Spleen (tissue), 11 donors: ENCODE results near the gene XYLT1. TPM values are rescaled to one million over a fixed set of nuclear protein-coding genes. Genes with fewer than 3 reads are reported as not detected.

Source experiments
- DNase-seq: peaks from one replicate; pipeline ENCODE4 v3.0.0-alpha.2; 2020
- H3K27ac ChIP-seq, 8 donors: fragments of 200-600 bp; sonication (generic) in 7 of 8; 1 replicate in 4 of 8; 2 replicates in 4 of 8; pipeline versions ENCODE4 v1.5.0 to v1.8.0; 2016 to 2021; ENCODE audit warnings: inconsistent platforms in 4 of 8, mild to moderate bottlenecking in 4 of 8, moderate library complexity in 1 of 8
- H3K27me3 ChIP-seq, 7 donors: fragments of 200-600 bp; sonication (generic) in 6 of 7; replicated peaks in 1 of 7; 1 replicate in 4 of 7; 2 replicates in 3 of 7; pipeline versions ENCODE4 v1.5.0 to v1.8.0; 2016 to 2021; ENCODE audit warnings: inconsistent platforms in 3 of 7, mild to moderate bottlenecking in 1 of 7
- H3K36me3 ChIP-seq, 6 donors: fragments of 200-600 bp; sonication (generic) in 5 of 6; 1 replicate in 4 of 6; 2 replicates in 2 of 6; pipeline versions ENCODE4 v1.5.0 to v1.8.0; 2016 to 2021; ENCODE audit warnings: inconsistent platforms in 2 of 6
- H3K4me1 ChIP-seq, 6 donors: fragments of 200-600 bp; sonication (generic) in 5 of 6; 1 replicate in 3 of 6; 2 replicates in 3 of 6; pipeline versions ENCODE4 v1.5.0 to v1.8.0; 2016 to 2021; ENCODE audit warnings: inconsistent platforms in 3 of 6
- H3K4me3 ChIP-seq, 8 donors: fragments of 200-600 bp; sonication (generic) in 7 of 8; 1 replicate in 4 of 8; 2 replicates in 4 of 8; pipeline versions ENCODE4 v1.5.0 to v1.8.0; 2016 to 2021; ENCODE audit warnings: inconsistent platforms in 4 of 8, mild to moderate bottlenecking in 4 of 8, moderate library complexity in 2 of 8
- H3K9me3 ChIP-seq, 8 donors: fragments of 200-600 bp; sonication (generic) in 7 of 8; 1 replicate in 4 of 8; 2 replicates in 4 of 8; pipeline versions ENCODE4 v1.5.0 to v1.8.0; 2016 to 2021; ENCODE audit warnings: inconsistent platforms in 4 of 8
- POLR2A ChIP-seq, 3 donors: fragments of 450-650 bp; IDR thresholded peaks; one replicate each; pipeline ENCODE4 v1.5.1; 2017; ENCODE audit warnings: antibody characterized with exemption in 3 of 3, mild to moderate bottlenecking in 1 of 3
- POLR2AphosphoS5 ChIP-seq, 3 donors: sonication (generic); formaldehyde crosslinking; IDR thresholded peaks; one replicate each; pipeline ENCODE4 v1.5.1; 2017; ENCODE audit warnings: antibody characterized with exemption in 3 of 3
- WGBS, 5 donors: extraction: QIAGEN DNeasy Blood & Tissue Kit in 3 of 5; methylation state at CpG; one replicate each; pipeline versions ENCODE4 v1.1.5 to v1.1.7; 2013 to 2018; 5-methylcytosine and 5-hydroxymethylcytosine counted together
- intact Hi-C: fragments of 100-400 bp; cut with DNase I; formaldehyde crosslinking; loops from one replicate; pipeline ENCODE4 v1.15.0; 2023; ENCODE audit warnings: low total_unique reads
- polyA plus RNA-seq, 3 donors: library from polyadenylated mRNA; stranded (reverse); fragments of 200-250 nt; gene quantifications; one replicate each; pipeline ENCODE4 v1.2.1, GENCODE V29; 2013
- total RNA-seq, 7 donors: library from RNA; depleted of rRNA in 3 of 7; stranded (reverse); fragments of >200 nt in 3 of 7; fragmentation: NEBNext Ultra II Directional in 4 of 7; extraction: Animal tissue kit (Norgen Biotek cat#: 25700) in 4 of 7; gene quantifications; one replicate each; pipeline versions ENCODE4 v1.1.0 to v1.2.1, GENCODE V29; 2016 to 2021
- TF ChIP-seq, protein P1 (sequence below), 11 experiments: fragments of 200-600 bp in 7 of 11; fragments of 450-650 bp in 4 of 11; sonication (generic) in 4 of 11; IDR thresholded peaks in 8 of 11; conservative IDR thresholded peaks in 3 of 11; 1 replicate in 7 of 11; 2 replicates in 4 of 11; pipeline versions ENCODE4 v1.4.0 to v1.8.0; 2016 to 2021; ENCODE audit warnings: antibody characterized with exemption in 11 of 11, inconsistent platforms in 4 of 11, mild to moderate bottlenecking in 1 of 11
- donor health status: healthy with polysubstance abuse.
- donor health status: DM: no; HTN: no; CAD: no; lungs with moderate emphysema.
- donor health status: DM: no; HTN: no; CAD: no.
- donor health status: Bipolar disorder and iron deficiency.
- donor health status: healthy.
- donor health status: DM: no; HTN: no; CAD: no.
- donor health status: DM: yes; HTN: yes; CAD: no.

Gene XYLT1
- total and polyA plus RNA-seq, 10 donors = 2.1 to 40.7 (median 23.5) TPM

DNA sequence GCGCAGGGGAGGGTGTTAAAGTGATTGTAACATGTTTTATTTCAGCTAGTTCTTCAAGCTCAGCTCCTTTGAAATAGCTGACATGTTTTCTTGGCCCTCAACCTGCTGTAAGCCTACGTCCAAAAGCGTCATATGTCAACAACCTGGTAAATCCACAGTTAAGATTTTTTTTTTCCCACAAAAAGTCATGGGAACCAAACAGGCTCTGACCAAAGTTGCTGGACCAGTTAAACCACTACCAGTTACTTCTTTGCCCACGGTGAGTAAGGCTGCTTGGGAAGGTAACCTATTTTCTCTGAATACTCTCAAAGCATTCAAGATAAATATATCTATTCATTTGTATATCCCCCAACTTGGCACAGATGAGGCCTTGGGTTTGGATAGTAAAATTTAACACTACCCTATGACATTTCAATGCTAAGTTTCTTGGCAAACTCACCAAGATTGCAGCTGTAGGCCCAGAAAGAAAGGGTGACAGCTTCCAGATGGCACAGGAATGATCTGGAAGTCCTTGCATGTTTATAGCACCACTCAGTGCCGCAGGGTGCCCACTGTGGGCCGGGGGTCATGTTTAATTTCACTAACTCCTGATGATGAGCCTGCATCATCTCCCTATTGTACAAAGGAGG lies 166.2 kb downstream of the XYLT1 start:
- intact Hi-C loops = no loop called here
- 77 to 90% (median 84%) methylated on average over 6 of the region's 6 CpGs for WGBS, 5 donors

DNA sequence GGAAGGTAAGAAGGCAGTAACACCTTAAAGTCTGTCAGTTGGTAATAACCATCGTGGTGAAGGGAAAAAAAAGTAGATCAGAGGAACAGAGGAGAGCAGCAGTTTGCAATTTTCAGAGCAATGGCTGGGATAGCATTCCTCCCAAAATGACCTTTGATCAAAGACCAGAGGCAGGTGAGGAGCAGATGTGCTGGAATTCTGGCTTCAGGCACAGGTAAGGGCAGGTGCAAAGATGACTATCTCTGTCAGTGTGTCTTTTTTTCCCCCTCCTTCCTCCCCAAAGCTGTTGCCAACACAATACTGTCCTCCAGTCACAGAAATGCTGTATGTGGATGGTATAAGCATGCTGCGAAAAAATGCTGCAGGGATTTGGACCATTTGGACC lies 166.7 kb downstream of the XYLT1 start:
- no peak for TF ChIP-seq POLR2A (IDR thresholded peaks at IDR 0.05)
- TF ChIP-seq POLR2AphosphoS5 (IDR thresholded peaks at IDR 0.05) = no peak
- TF ChIP-seq, protein P1, sequence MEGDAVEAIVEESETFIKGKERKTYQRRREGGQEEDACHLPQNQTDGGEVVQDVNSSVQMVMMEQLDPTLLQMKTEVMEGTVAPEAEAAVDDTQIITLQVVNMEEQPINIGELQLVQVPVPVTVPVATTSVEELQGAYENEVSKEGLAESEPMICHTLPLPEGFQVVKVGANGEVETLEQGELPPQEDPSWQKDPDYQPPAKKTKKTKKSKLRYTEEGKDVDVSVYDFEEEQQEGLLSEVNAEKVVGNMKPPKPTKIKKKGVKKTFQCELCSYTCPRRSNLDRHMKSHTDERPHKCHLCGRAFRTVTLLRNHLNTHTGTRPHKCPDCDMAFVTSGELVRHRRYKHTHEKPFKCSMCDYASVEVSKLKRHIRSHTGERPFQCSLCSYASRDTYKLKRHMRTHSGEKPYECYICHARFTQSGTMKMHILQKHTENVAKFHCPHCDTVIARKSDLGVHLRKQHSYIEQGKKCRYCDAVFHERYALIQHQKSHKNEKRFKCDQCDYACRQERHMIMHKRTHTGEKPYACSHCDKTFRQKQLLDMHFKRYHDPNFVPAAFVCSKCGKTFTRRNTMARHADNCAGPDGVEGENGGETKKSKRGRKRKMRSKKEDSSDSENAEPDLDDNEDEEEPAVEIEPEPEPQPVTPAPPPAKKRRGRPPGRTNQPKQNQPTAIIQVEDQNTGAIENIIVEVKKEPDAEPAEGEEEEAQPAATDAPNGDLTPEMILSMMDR (IDR thresholded peaks at IDR 0.05 in 8 of 11, conservative IDR thresholded peaks at IDR 0.05 in 3 of 11) = no peak
- 84 to 92% (median 88%) methylated on average over 2 of the region's 2 CpGs for WGBS, 5 donors
- no peaks in the 10 kb centered on the region for H3K9me3 ChIP-seq
- peaks cover 3 to 77% (median 47%) of the 10 kb centered on the region in 6 donors for H3K4me1 ChIP-seq
- intact Hi-C loops = no loop called here
- H3K36me3 ChIP-seq = no peaks in the 10 kb centered on the region
- no peak overlapping the region for H3K27ac ChIP-seq
- no peak overlapping the region for H3K4me3 ChIP-seq
- no peaks in the 10 kb centered on the region for H3K27me3 ChIP-seq
- DNase-seq = no peak

More for the DNA sequence above, 166.2 kb downstream of the XYLT1 start:
- no peaks in the 10 kb centered on the region for H3K9me3 ChIP-seq
- H3K27ac ChIP-seq = no peak overlapping the region
- TF ChIP-seq POLR2AphosphoS5 (IDR thresholded peaks at IDR 0.05) = no peak
- TF ChIP-seq, protein P1 (IDR thresholded peaks at IDR 0.05 in 8 of 11, conservative IDR thresholded peaks at IDR 0.05 in 3 of 11) = no peak
- TF ChIP-seq POLR2A (IDR thresholded peaks at IDR 0.05) = no peak
- H3K4me3 ChIP-seq = no peak overlapping the region
- no peaks in the 10 kb centered on the region for H3K27me3 ChIP-seq
- H3K36me3 ChIP-seq = no peaks in the 10 kb centered on the region
- H3K4me1 ChIP-seq = peaks cover 3 to 72% (median 47%) of the 10 kb centered on the region in 6 donors
- DNase-seq = no peak

DNA sequence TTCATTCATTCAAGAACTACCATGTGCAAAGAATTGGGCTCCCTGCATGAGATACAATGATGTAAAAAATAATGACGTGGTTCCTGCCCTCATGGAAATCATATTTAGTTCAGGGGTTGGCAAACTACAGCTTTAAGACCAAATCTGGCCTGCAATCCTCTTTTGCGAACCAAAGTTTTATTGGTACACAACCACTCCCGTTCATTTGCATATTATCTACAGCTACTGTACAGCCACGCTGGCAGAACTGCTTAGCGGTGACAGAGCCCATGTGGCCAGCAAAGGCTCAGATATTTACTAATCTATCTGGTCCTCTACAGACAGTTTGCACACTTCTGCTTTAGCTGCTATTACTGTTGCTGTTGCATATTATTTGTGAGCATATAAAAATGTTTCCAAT lies 167.7 kb downstream of the XYLT1 start:
- 55 to 70% (median 60%) methylated on average over 5 of the region's 5 CpGs for WGBS, 5 donors
- peaks cover 3 to 78% (median 47%) of the 10 kb centered on the region in 6 donors for H3K4me1 ChIP-seq
- H3K27me3 ChIP-seq = no peaks in the 10 kb centered on the region
- H3K27ac ChIP-seq = peak overlapping the region in 4 of 8 donors; percentile 33 to 69 (median 62)
- no peaks in the 10 kb centered on the region for H3K36me3 ChIP-seq
- no peak overlapping the region for H3K4me3 ChIP-seq
- H3K9me3 ChIP-seq = no peaks in the 10 kb centered on the region
- intact Hi-C loops = no loop called here
- no peak for DNase-seq
- TF ChIP-seq POLR2A (IDR thresholded peaks at IDR 0.05) (no peak), POLR2AphosphoS5 (IDR thresholded peaks at IDR 0.05) (no peak)
- TF ChIP-seq, protein P1 (IDR thresholded peaks at IDR 0.05 in 8 of 11, conservative IDR thresholded peaks at IDR 0.05 in 3 of 11) = no peak

DNA sequence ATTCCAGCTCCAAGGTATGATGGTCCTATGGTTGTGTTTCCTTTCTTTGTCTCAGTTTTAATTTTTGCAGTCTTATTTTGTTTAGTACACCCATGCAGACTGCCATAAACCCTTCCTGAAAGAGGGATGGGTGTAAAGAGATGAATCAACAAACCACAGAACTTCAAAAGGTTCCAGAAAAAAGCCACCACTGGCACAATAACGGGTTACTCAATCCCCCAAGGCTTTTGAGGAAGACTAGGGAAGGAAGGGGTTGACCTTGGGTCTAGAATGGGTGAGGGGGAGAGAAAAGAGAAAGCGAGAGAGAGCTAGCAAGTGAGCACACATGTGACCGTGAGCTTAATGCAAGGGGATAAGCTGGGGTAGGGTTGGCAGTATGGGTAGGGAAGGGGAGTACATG lies 168.1 kb downstream of the XYLT1 start:
- no peak for DNase-seq
- Histone ChIP-seq H3K4me3 (no peak overlapping the region), H3K36me3 (no peaks in the 10 kb centered on the region), H3K4me1 (peaks cover 3 to 78% (median 47%) of the 10 kb centered on the region in 6 donors), H3K27ac (peak overlapping the region in 5 of 8 donors; percentile 13 to 71 (median 63)), H3K27me3 (no peaks in the 10 kb centered on the region), H3K9me3 (no peaks in the 10 kb centered on the region)
- intact Hi-C loops = no loop called here
- TF ChIP-seq POLR2A (IDR thresholded peaks at IDR 0.05) (no peak), POLR2AphosphoS5 (IDR thresholded peaks at IDR 0.05) (no peak)
- TF ChIP-seq, protein P1 (IDR thresholded peaks at IDR 0.05 in 8 of 11, conservative IDR thresholded peaks at IDR 0.05 in 3 of 11) = no peak
- 31 to 49% (median 40%) methylated on average over 3 of the region's 3 CpGs for WGBS, 5 donors
